HG03521 (cell line): ENCODE measurements around the gene IDUA.
"Not testable (repeated sequence)": the region's sequence is repeated elsewhere in the genome, so short reads cannot be mapped to it uniquely, and the experiment has no call there.

Source experiments
- ATAC-seq: cut with Tn5 transposase; IDR thresholded peaks from one replicate; pipeline ENCODE4 v1.9.1; 2021; ENCODE audit warnings: mild to moderate bottlenecking, moderate library complexity; ENCODE audit not compliant: unreplicated experiment

Gene IDUA

GRCh38 chr4:999240-999863, 12.5 kb downstream of the IDUA start:
- not testable (repeated sequence) for ATAC-seq

- no peak for ATAC-seq
These were observed 13.1 kb downstream of the IDUA start for GRCh38 chr4:999882-1000425.

DNA sequence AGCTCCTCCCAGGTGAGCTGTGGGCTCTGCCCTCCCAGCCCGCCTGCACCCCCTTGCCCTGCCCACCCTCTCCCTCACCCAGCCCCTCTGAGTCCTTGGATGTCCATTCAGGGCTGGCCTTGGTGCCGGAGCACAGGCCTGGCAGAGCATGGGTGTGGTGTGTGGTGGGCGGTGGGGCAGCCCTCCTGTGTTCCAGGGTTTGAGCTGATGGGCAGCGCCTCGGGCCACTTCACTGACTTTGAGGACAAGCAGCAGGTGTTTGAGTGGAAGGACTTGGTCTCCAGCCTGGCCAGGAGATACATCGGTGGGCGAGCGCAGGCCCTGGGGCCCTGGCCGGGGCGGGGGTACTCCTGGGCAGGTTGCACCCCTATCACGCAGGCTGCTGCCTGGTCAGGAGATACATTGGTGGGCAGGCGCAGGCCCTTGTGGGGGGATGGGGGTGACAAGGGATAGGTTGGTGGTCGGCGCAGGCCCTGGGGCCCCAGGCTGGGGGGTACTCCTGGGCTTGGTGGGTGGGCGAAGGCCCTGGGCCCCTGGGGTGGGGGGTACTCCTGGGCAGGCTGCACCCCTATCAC, 13.9 kb downstream of the IDUA start:
- ATAC-seq = no peak

DNA sequence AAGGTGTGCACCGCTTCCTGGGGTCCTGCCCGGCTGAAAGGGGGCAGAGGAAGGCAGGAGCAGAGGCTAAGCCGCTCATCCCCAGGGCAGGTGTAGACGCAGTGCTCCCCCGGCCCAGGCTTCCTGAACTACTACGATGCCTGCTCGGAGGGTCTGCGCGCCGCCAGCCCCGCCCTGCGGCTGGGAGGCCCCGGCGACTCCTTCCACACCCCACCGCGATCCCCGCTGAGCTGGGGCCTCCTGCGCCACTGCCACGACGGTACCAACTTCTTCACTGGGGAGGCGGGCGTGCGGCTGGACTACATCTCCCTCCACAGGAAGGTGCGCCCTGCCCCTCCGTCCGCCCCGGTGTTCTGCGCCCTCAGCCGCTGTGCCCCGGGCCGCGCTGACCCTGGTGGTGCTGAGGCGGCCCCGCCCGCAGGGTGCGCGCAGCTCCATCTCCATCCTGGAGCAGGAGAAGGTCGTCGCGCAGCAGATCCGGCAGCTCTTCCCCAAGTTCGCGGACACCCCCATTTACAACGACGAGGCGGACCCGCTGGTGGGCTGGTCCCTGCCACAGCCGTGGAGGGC, 14.8 kb downstream of the IDUA start:
- no peak for ATAC-seq

GRCh38 chr4:1002131-1002630, 15.3 kb downstream of the IDUA start:
- no peak for ATAC-seq

- no peak for ATAC-seq
These were observed 15.9 kb downstream of the IDUA start for GRCh38 chr4:1002631-1003251.

GRCh38 chr4:1003271-1004070, 16.6 kb downstream of the IDUA start:
- ATAC-seq = no peak

GRCh38 chr4:1004071-1004418, 17.2 kb downstream of the IDUA start:
- ATAC-seq = no peak

- no peak for ATAC-seq
These were observed 18.0 kb downstream of the IDUA start for GRCh38 chr4:1004557-1005485.

GRCh38 chr4:1006856-1007255, 20.0 kb downstream of the IDUA start:
- ATAC-seq = no peak

DNA sequence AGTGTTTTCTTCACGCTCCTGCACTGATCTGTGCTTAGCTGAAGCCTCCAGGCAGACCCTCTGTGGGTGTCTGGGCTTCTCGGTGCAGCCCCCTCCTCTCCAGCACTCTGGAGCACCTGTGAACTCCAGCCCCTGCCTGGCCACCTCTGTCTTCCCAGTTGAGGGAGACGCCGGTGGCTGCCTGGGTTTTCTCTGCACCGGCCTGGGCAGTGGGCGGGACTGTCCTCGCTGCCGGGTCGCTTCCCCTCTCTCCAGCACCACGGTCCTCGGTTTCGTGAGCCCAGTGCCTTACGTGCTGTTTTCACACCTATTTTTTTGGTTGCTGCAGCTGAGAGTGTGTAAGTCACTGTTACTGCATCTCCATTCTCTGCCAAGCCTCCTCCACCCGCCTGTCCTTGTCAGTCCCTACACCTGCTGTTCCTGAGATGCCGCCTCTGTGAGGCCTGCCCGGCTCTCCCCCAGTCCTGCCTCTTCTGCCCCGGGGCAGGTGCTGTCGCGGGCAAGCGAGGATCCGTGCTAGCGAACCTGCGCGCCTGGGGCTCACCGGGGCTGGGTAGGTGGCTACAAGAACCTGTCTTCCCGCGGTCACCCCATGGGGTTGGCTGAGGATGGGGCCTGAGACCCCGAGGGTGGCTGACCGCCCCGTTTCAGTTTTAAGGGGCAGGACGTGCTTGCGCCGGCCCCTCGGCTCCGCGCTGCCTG, 22.1 kb downstream of the IDUA start:
- peak; percentile 7 for ATAC-seq

DNA sequence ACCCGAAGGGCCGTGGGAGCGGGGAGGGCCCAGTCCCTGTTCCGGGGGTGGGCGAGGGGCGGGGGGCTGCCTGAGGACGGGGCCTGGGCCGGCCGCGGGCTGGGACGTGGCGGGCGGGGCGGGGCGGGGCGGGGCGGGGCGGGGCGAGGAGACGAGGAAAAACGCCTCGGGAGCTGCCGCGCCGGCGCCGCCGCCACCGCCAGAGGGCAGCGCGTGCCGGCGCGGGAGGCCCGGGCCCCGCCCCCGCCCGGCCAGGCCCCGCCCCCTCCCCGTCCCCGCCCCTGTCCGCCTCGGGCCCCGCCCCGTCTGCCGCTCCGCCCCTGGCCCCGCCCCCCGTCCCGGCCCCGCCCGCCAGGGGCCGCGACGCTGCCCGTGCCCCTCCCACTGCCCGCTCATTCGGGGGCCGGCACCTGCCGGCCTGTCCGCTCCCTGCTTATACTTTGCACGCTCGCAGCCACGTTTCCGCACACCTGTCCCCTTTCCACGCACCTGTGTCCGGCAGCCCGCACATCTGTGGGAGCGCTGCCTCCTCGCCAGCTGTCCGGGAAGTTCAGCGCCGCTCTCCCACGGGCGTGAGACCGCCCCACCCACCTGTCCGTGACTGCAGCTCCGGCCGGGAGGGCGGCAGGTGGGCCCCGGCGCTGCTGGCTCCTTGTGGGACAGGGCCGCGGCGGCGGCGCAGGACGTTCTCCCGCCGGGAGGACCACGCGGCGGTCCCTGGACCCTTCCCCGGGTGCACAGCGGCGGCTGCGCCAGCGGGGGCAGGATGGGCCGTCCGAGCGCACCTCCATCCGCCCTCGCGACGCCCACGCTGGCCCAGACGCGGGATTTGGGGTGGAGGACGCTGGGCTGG, 22.9 kb downstream of the IDUA start:
- ATAC-seq = peak; percentile 32

- no peak for ATAC-seq
These were observed 23.7 kb downstream of the IDUA start for GRCh38 chr4:1010395-1011021.

DNA sequence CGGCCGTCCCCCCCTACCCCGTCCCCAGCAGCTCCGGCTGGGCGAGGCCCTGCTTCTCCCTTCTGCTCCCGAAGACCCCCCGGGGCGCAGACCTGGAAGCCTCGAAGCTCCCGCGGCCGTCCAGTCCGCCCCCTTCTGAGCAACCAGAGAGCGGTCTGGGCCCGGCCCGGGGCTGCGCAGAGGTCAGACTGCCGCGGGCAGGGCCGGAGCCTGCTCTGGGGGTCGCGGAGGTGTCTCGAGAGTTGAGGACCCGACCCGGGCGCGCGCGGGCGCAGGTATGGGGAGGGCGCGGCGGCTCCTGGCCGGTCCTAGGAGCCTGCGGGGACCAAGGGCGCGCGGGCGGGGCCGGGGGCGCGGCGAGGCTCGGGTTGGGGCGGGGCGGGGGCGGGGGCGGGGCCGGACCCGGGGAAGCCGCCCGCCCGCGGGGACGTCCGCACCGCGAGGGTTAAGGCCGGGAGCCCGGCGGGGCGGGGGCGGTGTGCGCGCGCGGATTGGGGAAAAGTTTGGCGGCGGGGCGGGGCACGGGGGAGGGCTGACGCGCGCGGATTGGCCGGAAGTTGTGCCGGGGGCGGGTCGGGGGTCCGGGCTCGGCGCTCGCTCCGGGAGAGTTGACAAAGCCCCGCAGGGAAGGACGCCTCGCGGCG, 24.3 kb downstream of the IDUA start, which contains the start of gene FGFRL1:
Gene FGFRL1 (plus strand): TSS at position 605 of the 644 bp plus-strand sequence. CDS start 860 bp downstream, outside the sequence.
- peak; percentile 44 for ATAC-seq

GRCh38 chr4:1011666-1012033, 24.8 kb downstream of the IDUA start:
- ATAC-seq = no peak

- no peak for ATAC-seq
These were observed 25.3 kb downstream of the IDUA start for GRCh38 chr4:1012034-1012739.
